Choroid plexus epithelial cell (primary cell): ENCODE measurements around the gene GET4.

Source experiments
- DNase-seq: peaks from one replicate; pipeline ENCODE4 v3.0.0-alpha.2; 2010; ENCODE audit warnings: low read depth
- H3K4me3 ChIP-seq: 2 replicates; pipeline ENCODE4 v1.5.1; 2011; ENCODE audit warnings: low read depth, mild to moderate bottlenecking, control low read depth, low read length, moderate library complexity
- CTCF ChIP-seq: conservative IDR thresholded peaks from 2 replicates; pipeline ENCODE4 v1.5.1; 2011; ENCODE audit warnings: low read depth, mild to moderate bottlenecking, control low read depth, inconsistent platforms, low read length, moderate library complexity

Gene GET4

GRCh38 chr7:886626-887487 is 10.5 kb downstream of the GET4 start:
- DNase-seq = no peak
- TF ChIP-seq CTCF = no peak
- no peak overlapping the region for H3K4me3 ChIP-seq

- H3K4me3 ChIP-seq = no peak overlapping the region
- no peak for DNase-seq
- TF ChIP-seq CTCF = no peak
These were observed 11.1 kb downstream of the GET4 start for GRCh38 chr7:887488-887820.

- no peak for TF ChIP-seq CTCF
- no peak overlapping the region for H3K4me3 ChIP-seq
- no peak for DNase-seq
These were observed 12.0 kb downstream of the GET4 start for GRCh38 chr7:888081-889024.

- no peak overlapping the region for H3K4me3 ChIP-seq
- TF ChIP-seq CTCF = no peak
- DNase-seq = no peak
These were observed 12.7 kb downstream of the GET4 start for GRCh38 chr7:889025-889390.

- no peak for DNase-seq
- H3K4me3 ChIP-seq = no peak overlapping the region
- TF ChIP-seq CTCF = no peak
These were observed 13.0 kb downstream of the GET4 start for GRCh38 chr7:889391-889790.

GRCh38 chr7:890868-891267 is 14.5 kb downstream of the GET4 start:
- H3K4me3 ChIP-seq = no peak overlapping the region
- no peak for DNase-seq
- TF ChIP-seq CTCF = no peak
